Activated T-cell treated with anti-CD3 and anti-CD28 coated beads, Interleukin-2, amount 50 U/mL, for 4 hours (primary cell): ENCODE measurements around the gene MS4A2. TPM values are rescaled to one million over a fixed set of nuclear protein-coding genes. Genes with fewer than 3 reads are reported as not detected.

Experiments used
- total RNA-seq, 3 donors: library from RNA; stranded (reverse); gene quantifications; one replicate each; pipeline ENCODE4 v1.2.1, GENCODE V29; 2021

MS4A2 gene
- total RNA-seq, 3 donors from 2014 or later: not detected

Other genes starting within 250 kb of the MS4A2 start
- not detected for gene CBLIF, start 243.2 kb upstream of the MS4A2 start, total RNA-seq
- not detected for gene TCN1, start 222.2 kb upstream of the MS4A2 start, total RNA-seq
- gene OOSP3, start 209.9 kb upstream of the MS4A2 start, total RNA-seq: not detected
- gene OOSP1, start 150.2 kb upstream of the MS4A2 start, total RNA-seq: not detected
- not detected for gene OOSP4A, start 124.6 kb upstream of the MS4A2 start, total RNA-seq
- gene OOSP4B, start 71.5 kb upstream of the MS4A2 start, total RNA-seq: not detected
- gene OOSP2, start 48.3 kb upstream of the MS4A2 start, total RNA-seq: not detected
- gene MS4A3, start 32.0 kb upstream of the MS4A2 start, total RNA-seq: not detected
- not detected for gene MS4A6A, start 94.4 kb downstream of the MS4A2 start, total RNA-seq
- gene MS4A4E, start 154.5 kb downstream of the MS4A2 start, total RNA-seq: not detected
- gene MS4A4A, start 192.0 kb downstream of the MS4A2 start, total RNA-seq: not detected
- not detected for gene MS4A6E, start 238.6 kb downstream of the MS4A2 start, total RNA-seq